HL-60/S4 treated with phorbol 12-myristate 13-acetate at 8.2 ng/mL for 4 days and 3 days (cell line): ENCODE measurements around the gene SCGB1A1.
"Not testable (repeated sequence)": the region's sequence is repeated elsewhere in the genome, so short reads cannot be mapped to it uniquely, and the experiment has no call there.

Source experiments
- in situ Hi-C: fragments of 300-500 bp; cut with MboI; formaldehyde crosslinking; loops from 2 replicates; pipeline ENCODE4 v1.15.0; 2022; ENCODE audit warnings: low sequenced_read_pairs

Gene SCGB1A1

GRCh38 chr11:62444236-62444833 lies 25.5 kb downstream of the SCGB1A1 start:
- in situ Hi-C loops, result no loop called here

DNA sequence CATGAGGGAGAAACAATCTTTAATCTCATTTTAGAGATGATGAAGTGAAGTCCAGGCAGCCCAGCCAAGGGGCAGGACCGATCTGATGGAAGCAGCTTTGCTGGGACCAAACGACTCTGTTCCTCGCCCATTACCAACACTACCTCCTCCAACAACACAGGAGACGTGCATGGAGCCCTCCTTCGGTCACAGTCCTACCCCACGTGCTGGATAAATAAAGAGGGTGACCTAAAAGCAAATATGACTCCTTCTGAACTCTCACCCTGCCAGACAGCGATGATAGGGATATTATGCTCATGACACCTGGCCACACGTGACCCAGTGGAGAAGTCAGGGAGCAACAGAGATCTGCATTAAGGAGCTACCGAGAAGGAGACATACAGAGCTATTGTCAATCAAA lies 26.0 kb downstream of the SCGB1A1 start:
- in situ Hi-C loops, result no loop called here

DNA sequence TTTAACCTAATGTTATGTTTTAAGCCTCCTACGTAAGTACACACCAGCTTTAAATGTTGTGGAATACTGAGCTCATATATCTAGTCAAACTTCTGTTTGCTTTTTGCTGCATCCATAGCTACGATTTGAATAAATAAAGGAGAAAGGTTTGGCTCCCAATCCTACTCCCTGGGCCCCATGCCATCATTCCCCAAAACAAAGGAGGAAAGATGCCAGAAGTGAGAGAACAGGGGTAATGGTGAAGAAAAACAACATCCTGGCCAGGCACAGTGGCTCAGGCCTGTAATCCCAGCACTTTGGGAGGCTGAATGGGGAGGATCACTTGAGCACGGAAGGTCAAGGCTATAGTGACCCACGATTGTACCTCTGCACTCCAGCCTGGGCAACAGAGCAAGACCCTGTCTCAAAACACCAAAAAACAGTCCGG lies 26.5 kb downstream of the SCGB1A1 start:
- in situ Hi-C loops, result no loop called here

GRCh38 chr11:62446091-62446490 lies 27.3 kb downstream of the SCGB1A1 start:
- in situ Hi-C loops, result no loop called here

DNA sequence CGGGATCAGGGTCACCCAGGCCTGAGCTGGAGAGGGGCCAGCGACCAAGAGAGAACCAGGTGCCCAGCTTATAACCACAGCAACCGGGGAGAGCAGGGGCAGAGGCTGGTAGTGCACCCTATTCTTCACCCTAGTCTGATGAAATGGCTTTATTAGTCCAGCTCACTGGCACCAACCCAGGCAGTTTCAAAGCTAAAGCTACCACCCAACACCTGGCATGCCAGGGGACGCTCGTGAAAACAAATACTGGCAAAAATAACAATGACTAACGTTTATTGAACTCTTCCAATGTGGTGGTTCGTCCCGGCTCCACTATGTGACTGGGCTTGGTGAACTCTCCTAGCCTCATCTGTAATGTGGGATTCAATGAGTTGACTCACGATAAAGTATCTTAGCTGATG lies 30.6 kb downstream of the SCGB1A1 start:
- in situ Hi-C loops, result no loop called here

- in situ Hi-C loops, result not testable (repeated sequence)
These were observed 31.1 kb downstream of the SCGB1A1 start for GRCh38 chr11:62449912-62450311.

- in situ Hi-C loops, result no loop called here
These were observed 31.9 kb downstream of the SCGB1A1 start for GRCh38 chr11:62450543-62451240.

- in situ Hi-C loops, result no loop called here
These were observed 32.4 kb downstream of the SCGB1A1 start for GRCh38 chr11:62451241-62451621.

DNA sequence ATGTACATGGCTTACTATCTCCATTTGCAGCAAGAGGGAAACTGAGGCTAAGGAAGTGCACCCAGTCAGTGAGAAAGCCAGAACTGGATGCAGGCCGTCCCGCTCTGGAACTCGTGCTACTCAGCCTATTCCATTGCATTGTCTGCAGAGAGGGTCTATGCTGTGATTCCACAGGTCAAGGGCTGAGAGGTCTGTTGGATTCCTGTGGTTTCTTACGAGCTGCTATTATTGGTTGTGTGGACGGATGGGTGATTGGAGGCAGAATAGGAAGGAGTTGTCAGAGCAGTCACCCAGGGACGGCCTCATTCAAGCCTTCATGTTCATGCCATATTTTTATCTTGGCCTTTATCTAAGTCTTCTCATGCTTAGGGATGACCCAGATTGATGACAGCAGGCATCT lies 33.4 kb downstream of the SCGB1A1 start:
- in situ Hi-C loops, result no loop called here

GRCh38 chr11:62452839-62453468 lies 34.1 kb downstream of the SCGB1A1 start:
- in situ Hi-C loops, result no loop called here

- in situ Hi-C loops, result no loop called here
These were observed 37.8 kb downstream of the SCGB1A1 start for GRCh38 chr11:62456630-62457029.

DNA sequence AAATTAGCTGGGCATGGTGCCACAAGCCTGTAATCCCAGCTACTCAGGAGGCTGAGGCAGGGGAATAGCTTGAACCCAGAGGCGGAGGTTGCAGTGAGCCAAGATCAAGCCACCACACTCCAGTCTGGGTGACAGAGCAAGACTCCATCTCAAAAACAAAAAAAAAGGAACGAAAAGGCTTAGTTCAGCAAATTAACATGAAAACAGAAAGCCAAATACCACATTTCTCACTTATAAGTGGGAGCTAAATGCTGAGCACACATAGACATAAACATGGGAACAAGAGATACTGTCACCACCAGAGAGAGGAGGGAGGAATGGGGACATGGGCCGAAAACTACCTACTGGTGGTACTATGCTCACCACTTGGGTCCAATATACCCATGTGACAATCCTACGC lies 38.6 kb downstream of the SCGB1A1 start:
- in situ Hi-C loops, result no loop called here

DNA sequence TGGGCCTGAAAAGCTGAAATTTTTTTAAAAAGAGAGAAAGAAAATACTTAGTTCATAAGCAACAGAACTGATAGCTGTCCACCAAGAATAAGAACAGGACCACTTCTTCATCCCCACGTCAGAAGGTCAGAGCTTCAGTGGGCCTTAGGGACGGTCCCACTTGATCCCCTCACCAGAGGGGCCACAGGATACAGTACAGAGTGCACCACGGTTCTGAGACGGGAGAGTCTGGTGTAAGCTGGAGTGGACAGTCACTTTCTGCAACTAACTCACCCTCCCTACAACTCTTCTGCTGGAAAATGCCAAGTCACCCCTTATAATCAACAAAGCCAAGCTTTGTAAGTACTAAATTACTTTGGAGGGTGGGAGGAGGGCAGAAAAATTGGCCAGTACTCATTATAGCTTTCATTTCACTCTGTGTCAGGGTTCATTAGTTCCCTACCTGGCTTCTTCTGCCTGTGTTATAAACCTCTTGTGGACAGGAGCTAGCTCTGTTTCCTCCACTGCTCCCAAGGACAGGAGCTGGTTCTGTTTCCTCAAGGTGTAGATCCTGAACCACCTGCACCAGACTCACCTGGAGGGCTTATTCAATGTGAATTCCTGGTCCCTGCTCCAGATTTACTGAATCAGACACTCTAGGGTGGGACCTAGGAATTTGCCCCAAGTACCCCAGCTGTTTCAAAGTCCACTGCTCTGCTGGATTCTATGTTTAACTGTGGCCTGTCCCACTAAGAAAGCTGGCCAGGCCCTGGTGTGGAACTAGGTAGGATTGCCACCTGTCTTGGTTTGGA lies 39.6 kb downstream of the SCGB1A1 start:
- in situ Hi-C loops, result no loop called here

DNA sequence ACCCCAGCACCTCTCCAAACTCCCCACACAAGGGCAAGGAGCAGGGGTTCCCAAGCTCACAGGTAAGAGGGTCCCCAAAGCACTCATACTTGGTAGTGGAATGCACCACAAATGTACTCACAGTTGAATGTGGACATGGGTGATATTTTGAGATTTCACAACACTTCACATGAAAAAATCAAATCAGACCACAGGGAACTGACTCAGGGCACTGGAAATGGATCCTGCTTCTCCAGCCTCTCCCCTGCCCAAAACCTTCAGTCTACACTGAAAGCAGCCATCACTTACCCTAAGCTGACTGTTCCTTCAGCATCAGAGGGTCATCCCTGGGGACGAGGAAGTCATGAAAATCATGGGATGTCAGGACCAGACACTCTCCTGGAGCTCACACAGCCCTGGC lies 40.2 kb downstream of the SCGB1A1 start:
- in situ Hi-C loops, result no loop called here

GRCh38 chr11:62461740-62462507 lies 43.1 kb downstream of the SCGB1A1 start:
- in situ Hi-C loops, result no loop called here

- in situ Hi-C loops, result no loop called here
These were observed 43.7 kb downstream of the SCGB1A1 start for GRCh38 chr11:62462508-62462892.

DNA sequence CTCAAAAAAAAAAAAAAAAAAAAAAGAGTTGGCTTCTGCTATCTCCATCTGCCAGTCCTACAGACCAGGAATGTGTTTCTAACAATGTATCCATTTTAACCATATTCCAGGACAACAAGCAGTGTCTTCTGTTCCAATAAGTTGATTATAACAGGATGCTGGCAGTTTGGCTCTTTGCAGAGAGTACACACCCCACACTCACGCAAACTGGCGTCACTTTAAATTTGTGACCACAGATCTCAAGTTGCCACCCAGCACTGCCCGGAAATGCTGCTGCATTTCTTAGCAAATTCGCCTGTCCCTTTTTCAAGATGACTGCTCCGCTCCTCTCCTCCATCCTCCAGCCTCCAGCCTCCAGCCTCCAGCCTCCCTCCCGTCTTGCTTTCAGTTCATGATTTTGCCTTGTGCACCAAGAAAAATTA lies 44.3 kb downstream of the SCGB1A1 start:
- in situ Hi-C loops, result no loop called here

DNA sequence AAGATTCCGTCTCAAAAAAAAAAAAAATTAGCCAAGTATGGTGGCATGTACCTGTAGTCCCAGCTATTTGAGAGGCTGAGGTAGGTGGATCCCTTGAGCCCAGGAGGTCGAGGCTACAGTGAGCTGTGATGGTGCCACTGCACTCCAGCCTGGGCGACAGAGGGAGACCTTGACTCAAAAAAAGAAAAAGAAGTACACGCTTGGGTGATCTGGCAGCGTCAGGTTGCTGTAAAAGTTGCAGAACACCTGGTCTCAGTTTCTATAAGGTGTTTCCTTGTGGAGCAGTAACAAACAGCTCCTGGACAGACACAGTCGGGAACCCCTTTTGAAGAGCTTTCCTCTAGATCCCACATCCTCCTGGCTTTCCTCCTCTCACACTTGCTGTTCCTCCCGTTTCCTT lies 45.8 kb downstream of the SCGB1A1 start:
- in situ Hi-C loops, result no loop called here

- in situ Hi-C loops, result no loop called here
These were observed 47.6 kb downstream of the SCGB1A1 start for GRCh38 chr11:62466444-62466843.

DNA sequence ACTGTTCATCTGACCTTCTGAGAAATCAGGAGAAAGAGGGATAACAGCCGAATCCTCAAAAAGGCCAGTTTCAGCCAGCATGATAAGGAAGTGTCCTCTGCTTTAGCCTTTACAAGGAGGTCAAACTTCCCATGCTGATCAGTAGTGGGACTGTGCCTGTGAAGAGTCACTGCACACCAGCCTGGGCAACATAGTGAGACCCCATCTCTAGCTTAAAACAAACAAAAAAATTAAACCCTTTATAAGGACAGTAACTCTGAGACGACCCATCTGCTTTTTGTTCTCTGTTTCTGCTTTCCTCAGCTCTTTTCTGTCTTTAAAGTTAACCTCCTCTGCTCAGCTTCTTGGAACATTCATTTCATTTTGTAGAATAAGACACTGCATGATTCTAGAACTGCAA lies 49.7 kb downstream of the SCGB1A1 start:
- in situ Hi-C loops, result no loop called here

DNA sequence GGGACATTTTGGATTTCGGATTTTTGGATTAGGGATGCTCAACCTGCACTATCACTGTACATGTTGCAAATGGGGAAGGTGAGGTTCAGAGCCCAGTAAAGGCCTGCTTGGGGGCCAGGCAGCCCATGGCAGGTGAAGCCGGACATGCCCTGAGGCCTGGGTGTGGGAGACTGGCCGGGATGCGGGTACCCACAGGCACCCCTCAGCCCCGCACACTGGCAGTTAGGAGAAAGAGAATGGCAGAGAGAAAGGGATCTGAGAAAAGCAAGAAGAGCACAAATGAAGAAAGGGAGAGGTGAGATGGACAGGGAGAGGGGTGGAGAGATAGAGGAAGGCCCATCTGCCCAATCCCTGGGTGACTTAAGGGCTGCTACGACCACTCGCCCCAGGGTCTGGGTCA lies 52.8 kb downstream of the SCGB1A1 start:
- in situ Hi-C loops, result no loop called here
